ENCODE measurements around the gene BHLHE41. TPM values are rescaled to one million over a fixed set of nuclear protein-coding genes. Genes with fewer than 3 reads are reported as not detected.
A peak's percentile ranks its signal among the peaks of the same experiment; 100 is the strongest.

BHLHE41 gene
- total RNA-seq, 1 experiment from 2014 or later, result 7.6 TPM

DNA sequence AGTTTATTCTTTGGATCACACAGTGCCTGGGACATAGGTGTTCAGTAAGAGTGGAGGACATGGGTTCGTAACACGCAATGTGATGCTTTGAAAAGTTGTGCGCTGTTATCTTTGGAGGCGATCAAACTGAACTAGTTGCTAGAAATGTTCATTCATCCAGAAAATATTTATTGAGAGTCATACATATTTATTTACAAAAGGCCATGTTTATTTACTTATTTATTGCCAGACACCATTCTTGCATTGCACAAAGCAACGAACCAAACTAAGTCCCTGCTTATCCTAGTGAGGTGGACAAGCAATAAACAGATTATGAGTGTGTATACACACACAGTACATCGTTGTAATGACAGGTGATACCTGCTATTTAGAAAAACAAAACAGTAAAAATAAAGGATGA lies 12.6 kb downstream of the BHLHE41 start (continued):
- TF ChIP-seq ARID4B (CRISPR knock-in tag; IDR thresholded peaks at IDR 0.05; ENCODE audit: borderline replicate concordance) (no peak), FOXK1 (CRISPR knock-in tag; IDR thresholded peaks at IDR 0.05) (no peak), AR (CRISPR knock-in tag; IDR thresholded peaks at IDR 0.05) (no peak), PRRX2 (CRISPR knock-in tag; IDR thresholded peaks at IDR 0.05) (no peak), USF1 (CRISPR knock-in tag; IDR thresholded peaks at IDR 0.05) (no peak), FOXP1 (CRISPR knock-in tag; IDR thresholded peaks at IDR 0.05; ENCODE audit: borderline replicate concordance) (no peak), ZNF423 (CRISPR knock-in tag; IDR thresholded peaks at IDR 0.05) (no peak), NFE2L1 (CRISPR knock-in tag; IDR thresholded peaks at IDR 0.05) (no peak)
- TF ChIP-seq, protein P1, sequence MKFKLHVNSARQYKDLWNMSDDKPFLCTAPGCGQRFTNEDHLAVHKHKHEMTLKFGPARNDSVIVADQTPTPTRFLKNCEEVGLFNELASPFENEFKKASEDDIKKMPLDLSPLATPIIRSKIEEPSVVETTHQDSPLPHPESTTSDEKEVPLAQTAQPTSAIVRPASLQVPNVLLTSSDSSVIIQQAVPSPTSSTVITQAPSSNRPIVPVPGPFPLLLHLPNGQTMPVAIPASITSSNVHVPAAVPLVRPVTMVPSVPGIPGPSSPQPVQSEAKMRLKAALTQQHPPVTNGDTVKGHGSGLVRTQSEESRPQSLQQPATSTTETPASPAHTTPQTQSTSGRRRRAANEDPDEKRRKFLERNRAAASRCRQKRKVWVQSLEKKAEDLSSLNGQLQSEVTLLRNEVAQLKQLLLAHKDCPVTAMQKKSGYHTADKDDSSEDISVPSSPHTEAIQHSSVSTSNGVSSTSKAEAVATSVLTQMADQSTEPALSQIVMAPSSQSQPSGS (CRISPR knock-in tag; IDR thresholded peaks at IDR 0.05; ENCODE audit: borderline replicate concordance, low read depth), result no peak
- TF ChIP-seq, protein P2, sequence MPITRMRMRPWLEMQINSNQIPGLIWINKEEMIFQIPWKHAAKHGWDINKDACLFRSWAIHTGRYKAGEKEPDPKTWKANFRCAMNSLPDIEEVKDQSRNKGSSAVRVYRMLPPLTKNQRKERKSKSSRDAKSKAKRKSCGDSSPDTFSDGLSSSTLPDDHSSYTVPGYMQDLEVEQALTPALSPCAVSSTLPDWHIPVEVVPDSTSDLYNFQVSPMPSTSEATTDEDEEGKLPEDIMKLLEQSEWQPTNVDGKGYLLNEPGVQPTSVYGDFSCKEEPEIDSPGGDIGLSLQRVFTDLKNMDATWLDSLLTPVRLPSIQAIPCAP (CRISPR knock-in tag; IDR thresholded peaks at IDR 0.05), result no peak

GRCh38 chr12:26109343-26109881 lies 15.4 kb downstream of the BHLHE41 start:
- H3K9me3 Mint-ChIP-seq, result no peaks in the 10 kb centered on the region
- ChIA-PET CTCF (interaction anchor here (0.7 to 1.6 kb wide), 2 partner anchors 13 to 505 kb away, joined by 3 to 6 read pairs; no protein-coding TSS in a partner anchor), POLR2A (interaction anchor here (0.6 kb wide), 1 partner anchor 94 kb away, joined by 3 read pairs; no protein-coding TSS in a partner anchor)
- ATAC-seq (peak; percentile 12), DNase-seq (ENCODE audit: low spot score) (no peak)
- no peaks in the 10 kb centered on the region for H3K36me3 Mint-ChIP-seq
- peak overlapping the region; percentile 87 for H3K27ac Mint-ChIP-seq
- H3K4me3 Mint-ChIP-seq, result no peak overlapping the region
- peaks cover 45% of the 10 kb centered on the region for H3K4me1 Mint-ChIP-seq
- H3K27me3 Mint-ChIP-seq (ENCODE audit: low read depth), result peaks cover 11% of the 10 kb centered on the region
- TF ChIP-seq ZNF396 (CRISPR knock-in tag; IDR thresholded peaks at IDR 0.05; ENCODE audit: borderline replicate concordance), result no peak
- no peak for TF ChIP-seq ZMAT4 (CRISPR knock-in tag; IDR thresholded peaks at IDR 0.05)
- TF ChIP-seq FOXJ3 (CRISPR knock-in tag; IDR thresholded peaks at IDR 0.05; ENCODE audit: borderline replicate concordance), result no peak
- TF ChIP-seq ELF4 (CRISPR knock-in tag; IDR thresholded peaks at IDR 0.05; ENCODE audit: low read depth), result no peak
- no peak for TF ChIP-seq NR2C2 (CRISPR knock-in tag; IDR thresholded peaks at IDR 0.05)
- TF ChIP-seq, protein P3, sequence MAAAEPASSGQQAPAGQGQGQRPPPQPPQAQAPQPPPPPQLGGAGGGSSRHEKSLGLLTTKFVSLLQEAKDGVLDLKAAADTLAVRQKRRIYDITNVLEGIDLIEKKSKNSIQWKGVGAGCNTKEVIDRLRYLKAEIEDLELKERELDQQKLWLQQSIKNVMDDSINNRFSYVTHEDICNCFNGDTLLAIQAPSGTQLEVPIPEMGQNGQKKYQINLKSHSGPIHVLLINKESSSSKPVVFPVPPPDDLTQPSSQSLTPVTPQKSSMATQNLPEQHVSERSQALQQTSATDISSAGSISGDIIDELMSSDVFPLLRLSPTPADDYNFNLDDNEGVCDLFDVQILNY (CRISPR knock-in tag; IDR thresholded peaks at IDR 0.05), result no peak
- TF ChIP-seq RELA (CRISPR knock-in tag; IDR thresholded peaks at IDR 0.05; ENCODE audit: borderline replicate concordance), result no peak
- TF ChIP-seq, protein P4, sequence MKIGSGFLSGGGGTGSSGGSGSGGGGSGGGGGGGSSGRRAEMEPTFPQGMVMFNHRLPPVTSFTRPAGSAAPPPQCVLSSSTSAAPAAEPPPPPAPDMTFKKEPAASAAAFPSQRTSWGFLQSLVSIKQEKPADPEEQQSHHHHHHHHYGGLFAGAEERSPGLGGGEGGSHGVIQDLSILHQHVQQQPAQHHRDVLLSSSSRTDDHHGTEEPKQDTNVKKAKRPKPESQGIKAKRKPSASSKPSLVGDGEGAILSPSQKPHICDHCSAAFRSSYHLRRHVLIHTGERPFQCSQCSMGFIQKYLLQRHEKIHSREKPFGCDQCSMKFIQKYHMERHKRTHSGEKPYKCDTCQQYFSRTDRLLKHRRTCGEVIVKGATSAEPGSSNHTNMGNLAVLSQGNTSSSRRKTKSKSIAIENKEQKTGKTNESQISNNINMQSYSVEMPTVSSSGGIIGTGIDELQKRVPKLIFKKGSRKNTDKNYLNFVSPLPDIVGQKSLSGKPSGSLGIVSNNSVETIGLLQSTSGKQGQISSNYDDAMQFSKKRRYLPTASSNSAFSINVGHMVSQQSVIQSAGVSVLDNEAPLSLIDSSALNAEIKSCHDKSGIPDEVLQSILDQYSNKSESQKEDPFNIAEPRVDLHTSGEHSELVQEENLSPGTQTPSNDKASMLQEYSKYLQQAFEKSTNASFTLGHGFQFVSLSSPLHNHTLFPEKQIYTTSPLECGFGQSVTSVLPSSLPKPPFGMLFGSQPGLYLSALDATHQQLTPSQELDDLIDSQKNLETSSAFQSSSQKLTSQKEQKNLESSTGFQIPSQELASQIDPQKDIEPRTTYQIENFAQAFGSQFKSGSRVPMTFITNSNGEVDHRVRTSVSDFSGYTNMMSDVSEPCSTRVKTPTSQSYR (CRISPR knock-in tag; IDR thresholded peaks at IDR 0.05), result no peak
- TF ChIP-seq MYBL2 (CRISPR knock-in tag; IDR thresholded peaks at IDR 0.05), result no peak
- TF ChIP-seq, protein P5, sequence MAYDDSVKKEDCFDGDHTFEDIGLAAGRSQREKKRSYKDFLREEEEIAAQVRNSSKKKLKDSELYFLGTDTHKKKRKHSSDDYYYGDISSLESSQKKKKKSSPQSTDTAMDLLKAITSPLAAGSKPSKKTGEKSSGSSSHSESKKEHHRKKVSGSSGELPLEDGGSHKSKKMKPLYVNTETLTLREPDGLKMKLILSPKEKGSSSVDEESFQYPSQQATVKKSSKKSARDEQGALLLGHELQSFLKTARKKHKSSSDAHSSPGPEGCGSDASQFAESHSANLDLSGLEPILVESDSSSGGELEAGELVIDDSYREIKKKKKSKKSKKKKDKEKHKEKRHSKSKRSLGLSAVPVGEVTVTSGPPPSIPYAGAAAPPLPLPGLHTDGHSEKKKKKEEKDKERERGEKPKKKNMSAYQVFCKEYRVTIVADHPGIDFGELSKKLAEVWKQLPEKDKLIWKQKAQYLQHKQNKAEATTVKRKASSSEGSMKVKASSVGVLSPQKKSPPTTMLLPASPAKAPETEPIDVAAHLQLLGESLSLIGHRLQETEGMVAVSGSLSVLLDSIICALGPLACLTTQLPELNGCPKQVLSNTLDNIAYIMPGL (CRISPR knock-in tag; IDR thresholded peaks at IDR 0.05), result no peak

All from WTC11 (cell line).